ENCODE measurements around the gene FLNB. TPM values are rescaled to one million over a fixed set of nuclear protein-coding genes. Genes with fewer than 3 reads are reported as not detected.

The FLNB gene
- total and polyA plus RNA-seq, 10 of the 15 experiments (the other 5 are each of a cell fraction or from before 2014, with no cell fraction given) = 13.6 to 51.8 (median 26.4) TPM

DNA sequence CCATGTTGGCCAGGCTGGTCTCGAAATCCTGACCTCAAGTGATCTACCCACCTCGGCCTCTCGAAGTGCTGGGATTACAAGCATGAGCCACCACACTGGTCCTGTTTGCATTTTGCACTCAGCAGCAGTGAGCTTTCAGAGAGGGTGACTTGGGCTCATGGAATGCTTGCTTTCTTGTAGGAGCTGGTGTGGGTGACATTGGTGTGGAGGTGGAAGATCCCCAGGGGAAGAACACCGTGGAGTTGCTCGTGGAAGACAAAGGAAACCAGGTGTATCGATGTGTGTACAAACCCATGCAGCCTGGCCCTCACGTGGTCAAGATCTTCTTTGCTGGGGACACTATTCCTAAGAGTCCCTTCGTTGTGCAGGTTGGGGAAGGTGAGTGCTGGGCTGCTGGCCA is 90.3 kb downstream of the FLNB start:
- H3K4me1 ChIP-seq (ENCODE audit: control insufficient read depth, insufficient read depth, low read length) = no peaks in the 10 kb centered on the region
- in situ Hi-C loops (cut with MboI) = no loop called here
- DNase-seq (ENCODE audit: low read depth, low spot score) = no peak
- H3K27ac ChIP-seq (ENCODE audit: control insufficient read depth, insufficient read depth) = no peak overlapping the region
- 81% methylated on average over 8 of the region's 8 CpGs for WGBS (ENCODE audit: insufficient coverage, insufficient replicate concordance, low lambda C conversion rate, missing lambda C conversion rate)
- H3K9me3 ChIP-seq (replicated peaks; ENCODE audit: control insufficient read depth, insufficient read depth, low read length) = no peaks in the 10 kb centered on the region
- ATAC-seq = no peak
- H3K4me3 ChIP-seq = no peak overlapping the region
- H4K20me1 ChIP-seq (ENCODE audit: control insufficient read depth, insufficient read depth) = no peaks in the 10 kb centered on the region
- intact Hi-C loops (cut with micrococcal nuclease; ENCODE audit: unreplicated experiment) = no loop called here
- H3K4me2 ChIP-seq (ENCODE audit: control insufficient read depth, insufficient read depth) = no peak overlapping the region
- ChIA-PET RAD21 (ENCODE audit: unreplicated experiment) (no interaction called here), CTCF (interaction anchor here (0.6 to 1.1 kb wide), 2 partner anchors 90 to 91 kb away, joined by 3 read pairs; no protein-coding TSS in a partner anchor), POLR2A (no interaction called here), SMC1A (ENCODE audit: uncharacterized antibody, unreplicated experiment) (interaction anchor here (1.8 kb wide), 1 partner anchor 13 kb away, joined by 4 read pairs; no protein-coding TSS in a partner anchor)
- H3K9ac ChIP-seq (ENCODE audit: control insufficient read depth, insufficient read depth, low read length) = no peak overlapping the region
- peaks cover 12 to 20% of the 10 kb centered on the region in 2 experiments; a peak in 3 of 4 replicates for H3K36me3 ChIP-seq (ENCODE audit: control insufficient read depth in 2 of 2, insufficient read depth in 2 of 2, low read length in 1 of 2)
- no peaks in the 10 kb centered on the region for H3K79me2 ChIP-seq (ENCODE audit: control insufficient read depth, insufficient read depth, low read length)
- H3K27me3 ChIP-seq (replicated peaks in 1 of 2; ENCODE audit: control insufficient read depth in 2 of 2, insufficient read depth in 2 of 2, low read length in 1 of 2) = no peaks in the 10 kb centered on the region
- H2AFZ ChIP-seq (ENCODE audit: control insufficient read depth, low read depth, low read length) = no peak overlapping the region
- no peak for FAIRE-seq
- BruUV-seq (replicated peaks) = no TSS peak
- TF ChIP-seq NFXL1 (IDR thresholded peaks at IDR 0.05; ENCODE audit: borderline replicate concordance) (no peak), KAT2A (conservative IDR thresholded peaks at IDR 0.05; ENCODE audit: control insufficient read depth, low read depth, low read length) (no peak), RB1 (IDR thresholded peaks at IDR 0.05; ENCODE audit: borderline replicate concordance) (no peak), CBFB (IDR thresholded peaks at IDR 0.05; ENCODE audit: low read depth) (no peak), PAX8 (IDR thresholded peaks at IDR 0.05) (no peak), NR2F1 (conservative IDR thresholded peaks at IDR 0.05) (no peak), ZBTB11 (CRISPR knock-in tag; IDR thresholded peaks at IDR 0.05) (no peak), ETV6 (conservative IDR thresholded peaks at IDR 0.05 in 1 of 2, IDR thresholded peaks at IDR 0.05 in 1 of 2; ENCODE audit: borderline replicate concordance in 1 of 2, low read depth in 1 of 2) (no peak), PML (IDR thresholded peaks at IDR 0.05; ENCODE audit: low read length) (no peak), POU2F2 (IDR thresholded peaks at IDR 0.05; ENCODE audit: borderline replicate concordance, low read depth, low read length) (no peak), MEF2A (IDR thresholded peaks at IDR 0.05; ENCODE audit: insufficient read depth, low read depth, low read length) (no peak), NR2C2 (IDR thresholded peaks at IDR 0.05; ENCODE audit: borderline replicate concordance, control insufficient read depth, insufficient read length, low read depth) (no peak), IRF3 (IDR thresholded peaks at IDR 0.05) (no peak), ZNF384 (IDR thresholded peaks at IDR 0.05; ENCODE audit: borderline replicate concordance, low read depth, low read length) (no peak)
- TF ChIP-seq, protein P1, sequence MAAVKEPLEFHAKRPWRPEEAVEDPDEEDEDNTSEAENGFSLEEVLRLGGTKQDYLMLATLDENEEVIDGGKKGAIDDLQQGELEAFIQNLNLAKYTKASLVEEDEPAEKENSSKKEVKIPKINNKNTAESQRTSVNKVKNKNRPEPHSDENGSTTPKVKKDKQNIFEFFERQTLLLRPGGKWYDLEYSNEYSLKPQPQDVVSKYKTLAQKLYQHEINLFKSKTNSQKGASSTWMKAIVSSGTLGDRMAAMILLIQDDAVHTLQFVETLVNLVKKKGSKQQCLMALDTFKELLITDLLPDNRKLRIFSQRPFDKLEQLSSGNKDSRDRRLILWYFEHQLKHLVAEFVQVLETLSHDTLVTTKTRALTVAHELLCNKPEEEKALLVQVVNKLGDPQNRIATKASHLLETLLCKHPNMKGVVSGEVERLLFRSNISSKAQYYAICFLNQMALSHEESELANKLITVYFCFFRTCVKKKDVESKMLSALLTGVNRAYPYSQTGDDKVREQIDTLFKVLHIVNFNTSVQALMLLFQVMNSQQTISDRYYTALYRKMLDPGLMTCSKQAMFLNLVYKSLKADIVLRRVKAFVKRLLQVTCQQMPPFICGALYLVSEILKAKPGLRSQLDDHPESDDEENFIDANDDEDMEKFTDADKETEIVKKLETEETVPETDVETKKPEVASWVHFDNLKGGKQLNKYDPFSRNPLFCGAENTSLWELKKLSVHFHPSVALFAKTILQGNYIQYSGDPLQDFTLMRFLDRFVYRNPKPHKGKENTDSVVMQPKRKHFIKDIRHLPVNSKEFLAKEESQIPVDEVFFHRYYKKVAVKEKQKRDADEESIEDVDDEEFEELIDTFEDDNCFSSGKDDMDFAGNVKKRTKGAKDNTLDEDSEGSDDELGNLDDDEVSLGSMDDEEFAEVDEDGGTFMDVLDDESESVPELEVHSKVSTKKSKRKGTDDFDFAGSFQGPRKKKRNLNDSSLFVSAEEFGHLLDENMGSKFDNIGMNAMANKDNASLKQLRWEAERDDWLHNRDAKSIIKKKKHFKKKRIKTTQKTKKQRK (IDR thresholded peaks at IDR 0.05; ENCODE audit: low read depth, low read length) = no peak

Data from GM12878 (cell line).